Central memory CD4-positive, alpha-beta T cell (primary cell): Measurements from ENCODE around the gene CRYGC.

Experiments
- DNase-seq: peaks from one replicate; pipeline ENCODE4 v3.0.0; 2022

CRYGC gene

GRCh38 chr2:208093128-208093527 lies 36.5 kb downstream of the CRYGC start:
- no peak for DNase-seq

- DNase-seq, result no peak
These were observed 37.4 kb downstream of the CRYGC start for GRCh38 chr2:208092093-208092832.

GRCh38 chr2:208090420-208090819 lies 39.2 kb downstream of the CRYGC start:
- DNase-seq, result no peak

- no peak for DNase-seq
These were observed 43.6 kb downstream of the CRYGC start for GRCh38 chr2:208086029-208086428.

GRCh38 chr2:208083807-208084206 lies 45.8 kb downstream of the CRYGC start:
- DNase-seq, result no peak
